HG03025 (cell line): Measurements from ENCODE around the gene FALEC.
"Not testable (repeated sequence)": the region's sequence is repeated elsewhere in the genome, so short reads cannot be mapped to it uniquely, and the experiment has no call there.

Source experiments
- ATAC-seq: cut with Tn5 transposase; IDR thresholded peaks from one replicate; pipeline ENCODE4 v1.9.1; 2021; ENCODE audit warnings: mild to moderate bottlenecking, moderate library complexity; ENCODE audit not compliant: unreplicated experiment, low FRiP score

FALEC gene

GRCh38 chr1:150557065-150557600, 41.6 kb downstream of the FALEC start:
- ATAC-seq = no peak

GRCh38 chr1:150557813-150558212, 42.3 kb downstream of the FALEC start:
- no peak for ATAC-seq

- ATAC-seq = no peak
Measured at GRCh38 chr1:150558303-150558704, 42.8 kb downstream of the FALEC start.

GRCh38 chr1:150558761-150559655, 43.5 kb downstream of the FALEC start:
- ATAC-seq = no peak

- no peak for ATAC-seq
Measured at GRCh38 chr1:150559656-150560010, 44.1 kb downstream of the FALEC start.

- no peak for ATAC-seq
Measured at GRCh38 chr1:150560011-150560438, 44.5 kb downstream of the FALEC start.

- ATAC-seq = no peak
Measured at GRCh38 chr1:150560576-150561253, 45.2 kb downstream of the FALEC start.

- ATAC-seq = no peak
Measured at GRCh38 chr1:150561254-150561973, 45.9 kb downstream of the FALEC start.

- ATAC-seq = peak; percentile 36
Measured at GRCh38 chr1:150561974-150562445, 46.5 kb downstream of the FALEC start.

- ATAC-seq = peak; percentile 27
Measured at GRCh38 chr1:150562446-150563339, 47.1 kb downstream of the FALEC start.

GRCh38 chr1:150563340-150564038, 47.9 kb downstream of the FALEC start:
- ATAC-seq = no peak

GRCh38 chr1:150564051-150564991, 48.8 kb downstream of the FALEC start:
- no peak for ATAC-seq

- ATAC-seq = not testable (repeated sequence)
Measured at GRCh38 chr1:150565240-150565991, 49.9 kb downstream of the FALEC start.

GRCh38 chr1:150566589-150567340, 51.2 kb downstream of the FALEC start:
- ATAC-seq = no peak

- ATAC-seq = no peak
Measured at GRCh38 chr1:150567341-150567716, 51.8 kb downstream of the FALEC start.

GRCh38 chr1:150567717-150568593, 52.4 kb downstream of the FALEC start:
- no peak for ATAC-seq
